SK-N-MC (cell line): ENCODE data around the gene PDE11A.

Source experiments
- EZH2 ChIP-seq: fragments of 200-600 bp; sonication (generic); IDR thresholded peaks from one replicate; pipeline ENCODE4 v1.6.1; 2017; ENCODE audit warnings: antibody characterized with exemption
- POLR2AphosphoS5 ChIP-seq: IDR thresholded peaks from 2 replicates; pipeline ENCODE4 v1.6.1; 2012; ENCODE audit warnings: mild to moderate bottlenecking, low read depth, low read length, borderline replicate concordance

DNA sequence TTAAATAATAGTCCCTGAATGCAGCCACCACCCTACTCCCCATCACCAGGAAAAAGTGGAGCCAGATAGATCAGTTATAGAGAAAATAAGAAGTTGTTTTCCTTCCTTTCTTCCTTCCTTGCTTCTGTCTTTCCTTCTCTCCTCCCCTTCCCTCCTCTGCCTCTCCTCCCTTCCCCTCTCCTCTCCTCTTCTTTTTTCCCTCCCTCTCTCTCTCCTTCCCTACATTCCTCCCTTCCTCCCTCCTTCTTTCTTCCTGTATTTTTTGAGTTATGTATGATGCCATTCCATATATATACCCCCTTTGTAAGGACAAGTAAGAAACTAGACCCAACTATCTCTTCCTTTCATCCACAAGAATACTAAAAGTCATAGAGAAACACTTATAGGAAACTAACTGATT lies 414.3 kb downstream of the PDE11A start:
- TF ChIP-seq EZH2 (no peak), POLR2AphosphoS5 (no peak)
